Left lung (tissue), 10 donors: ENCODE data around the gene POM121L2. TPM values are rescaled to one million over a fixed set of nuclear protein-coding genes. Genes with fewer than 3 reads are reported as not detected.
"Not testable (repeated sequence)": the region's sequence is repeated elsewhere in the genome, so short reads cannot be mapped to it uniquely, and the experiment has no call there.

Experiments
- ATAC-seq: fragments of 200-7000 bp; cut with Tn5 transposase; one replicate; pipeline ENCODE4 v1.9.1; 2020; ENCODE audit warnings: moderate library complexity
- DNase-seq, 4 donors: peaks; one replicate each; pipeline ENCODE4 v3.0.0-alpha.2; 2013 to 2020
- H3K27ac ChIP-seq, 2 donors: fragments of 200-600 bp; sonication (generic) in 1 of 2; one replicate each; pipeline versions ENCODE4 v1.5.0 to v1.8.0; 2020 to 2021
- H3K27me3 ChIP-seq, 2 donors: fragments of 200-600 bp; sonication (generic) in 1 of 2; one replicate each; pipeline versions ENCODE4 v1.5.0 to v1.8.0; 2020 to 2021
- H3K36me3 ChIP-seq, 2 donors: fragments of 200-600 bp; sonication (generic) in 1 of 2; one replicate each; pipeline versions ENCODE4 v1.5.0 to v1.8.0; 2020 to 2021
- H3K4me1 ChIP-seq, 2 donors: fragments of 200-600 bp; one replicate each; pipeline ENCODE4 v1.8.0; 2021
- H3K4me3 ChIP-seq, 2 donors: fragments of 200-600 bp; sonication (generic) in 1 of 2; one replicate each; pipeline versions ENCODE4 v1.5.0 to v1.8.0; 2020 to 2021; ENCODE audit warnings: mild to moderate bottlenecking in 1 of 2
- H3K9me3 ChIP-seq, 2 donors: fragments of 200-600 bp; sonication (generic) in 1 of 2; one replicate each; pipeline versions ENCODE4 v1.5.0 to v1.8.0; 2020 to 2021
- intact Hi-C, 2 donors: fragments of 100-400 bp; cut with DNase I; formaldehyde crosslinking; loops; one replicate each; pipeline versions ENCODE4 v1.11.2 to v1.14.2; 2022
- polyA plus RNA-seq, 6 donors: library from polyadenylated mRNA; unstranded; fragments of 120-200 nt; gene quantifications; one replicate each; pipeline ENCODE4 v1.2.1, GENCODE V29; 2013; ENCODE audit not compliant: insufficient read length in 6 of 6
- total RNA-seq, 2 donors: library from RNA; stranded (reverse); fragmentation: NEBNext Ultra II Directional; extraction: Animal tissue kit (Norgen Biotek cat#: 25700); gene quantifications; one replicate each; pipeline ENCODE4 v1.2.1, GENCODE V29; 2021
- TF ChIP-seq, protein P1 (sequence below), 2 donors: fragments of 200-600 bp; sonication (generic) in 1 of 2; IDR thresholded peaks; one replicate each; pipeline versions ENCODE4 v1.5.0 to v1.8.0; 2021; ENCODE audit warnings: antibody characterized with exemption in 2 of 2
- donor health status: DM: no; HTN: yes; CAD: no.
- donor health status: DM: no; HTN: no; CAD: no.

POM121L2 gene
- total and polyA plus RNA-seq, 8 donors, result 0.10 TPM; not detected in 7

DNA sequence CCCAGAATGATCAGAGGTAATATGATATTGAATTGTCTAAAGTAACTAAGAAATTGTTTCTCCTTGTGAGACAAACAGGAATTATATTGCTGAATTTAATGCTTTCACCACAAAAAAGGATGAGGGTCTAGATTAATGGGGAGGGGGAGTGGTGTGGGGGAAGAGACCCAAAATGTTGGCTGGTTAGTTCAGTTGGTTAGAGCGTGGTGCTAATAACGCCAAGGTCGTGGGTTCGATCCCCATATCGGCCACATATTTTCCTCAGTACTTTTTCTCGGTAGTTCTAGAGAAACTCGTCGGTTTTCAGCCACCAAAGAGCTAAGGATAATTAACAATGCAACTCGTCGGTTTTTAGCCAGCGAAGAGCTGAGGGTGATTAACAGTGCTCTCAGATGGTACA is 38.3 kb downstream of the POM121L2 start:
- no peaks in the 10 kb centered on the region for H3K36me3 ChIP-seq
- peaks cover 45 to 96% of the 10 kb centered on the region in 2 donors for H3K27me3 ChIP-seq
- no peaks in the 10 kb centered on the region for H3K9me3 ChIP-seq
- H3K27ac ChIP-seq, result no peak overlapping the region
- no peak for DNase-seq
- intact Hi-C loops, result no loop called here
- no peak overlapping the region for H3K4me3 ChIP-seq
- TF ChIP-seq, protein P1, sequence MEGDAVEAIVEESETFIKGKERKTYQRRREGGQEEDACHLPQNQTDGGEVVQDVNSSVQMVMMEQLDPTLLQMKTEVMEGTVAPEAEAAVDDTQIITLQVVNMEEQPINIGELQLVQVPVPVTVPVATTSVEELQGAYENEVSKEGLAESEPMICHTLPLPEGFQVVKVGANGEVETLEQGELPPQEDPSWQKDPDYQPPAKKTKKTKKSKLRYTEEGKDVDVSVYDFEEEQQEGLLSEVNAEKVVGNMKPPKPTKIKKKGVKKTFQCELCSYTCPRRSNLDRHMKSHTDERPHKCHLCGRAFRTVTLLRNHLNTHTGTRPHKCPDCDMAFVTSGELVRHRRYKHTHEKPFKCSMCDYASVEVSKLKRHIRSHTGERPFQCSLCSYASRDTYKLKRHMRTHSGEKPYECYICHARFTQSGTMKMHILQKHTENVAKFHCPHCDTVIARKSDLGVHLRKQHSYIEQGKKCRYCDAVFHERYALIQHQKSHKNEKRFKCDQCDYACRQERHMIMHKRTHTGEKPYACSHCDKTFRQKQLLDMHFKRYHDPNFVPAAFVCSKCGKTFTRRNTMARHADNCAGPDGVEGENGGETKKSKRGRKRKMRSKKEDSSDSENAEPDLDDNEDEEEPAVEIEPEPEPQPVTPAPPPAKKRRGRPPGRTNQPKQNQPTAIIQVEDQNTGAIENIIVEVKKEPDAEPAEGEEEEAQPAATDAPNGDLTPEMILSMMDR (IDR thresholded peaks at IDR 0.05), result no peak
- ATAC-seq, result no peak
- no peaks in the 10 kb centered on the region for H3K4me1 ChIP-seq

DNA sequence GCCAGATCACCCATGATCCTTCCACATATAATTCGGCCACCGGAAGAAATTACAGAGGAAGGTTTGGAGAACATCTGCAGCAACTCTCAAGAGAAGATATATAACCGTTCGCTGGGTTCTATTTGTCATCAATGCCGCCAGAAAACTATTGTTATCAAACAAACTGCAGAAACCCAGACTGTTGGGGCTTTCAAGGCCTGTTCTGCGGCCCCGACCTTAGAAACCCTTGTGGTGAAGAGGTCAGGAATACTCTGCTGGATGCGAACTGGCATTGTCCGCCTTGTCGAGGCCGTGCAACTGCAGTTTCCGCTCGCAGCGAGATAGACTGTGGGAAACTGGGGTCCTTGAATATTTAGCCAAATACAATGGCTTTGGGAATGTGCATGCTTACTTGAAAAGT is 43.3 kb downstream of the POM121L2 start:
- DNase-seq, result no peak
- intact Hi-C loops, result no loop called here
- ATAC-seq, result no peak
- TF ChIP-seq, protein P1 (IDR thresholded peaks at IDR 0.05), result no peak
- Histone ChIP-seq H3K27me3 (peaks cover 38 to 95% of the 10 kb centered on the region in 2 donors), H3K4me3 (no peak overlapping the region), H3K9me3 (no peaks in the 10 kb centered on the region), H3K36me3 (no peaks in the 10 kb centered on the region), H3K4me1 (no peaks in the 10 kb centered on the region), H3K27ac (no peak overlapping the region)

DNA sequence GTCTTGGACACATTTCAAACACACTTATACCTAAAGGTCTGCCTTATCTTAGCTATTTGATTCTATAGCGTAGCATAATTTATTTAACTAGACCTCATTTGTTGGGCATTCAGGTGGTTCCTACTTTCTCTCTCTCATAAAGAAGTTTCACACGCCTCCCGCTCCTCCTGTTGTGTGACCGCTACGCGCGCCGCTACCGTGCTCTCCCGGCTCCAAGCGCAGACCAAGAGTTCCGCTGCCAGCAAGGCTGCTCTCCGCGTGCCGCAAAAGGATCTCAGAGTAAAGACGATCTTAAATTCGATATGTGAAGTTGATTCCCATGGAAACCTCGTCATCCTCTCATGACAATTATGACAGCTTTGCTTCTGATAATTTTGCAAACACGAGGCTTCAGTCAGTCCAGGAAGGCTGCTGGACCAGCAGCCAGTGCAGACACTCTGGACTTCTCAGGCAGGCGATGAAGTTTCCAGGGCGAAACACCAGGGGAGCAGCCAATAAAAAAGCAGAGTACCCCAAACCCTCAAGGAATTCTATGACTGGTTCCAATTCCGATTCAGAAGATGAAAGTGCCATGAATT is 44.1 kb downstream of the POM121L2 start:
- no peak overlapping the region for H3K27ac ChIP-seq
- H3K4me1 ChIP-seq, result no peaks in the 10 kb centered on the region
- peaks cover 42 to 95% of the 10 kb centered on the region in 2 donors for H3K27me3 ChIP-seq
- DNase-seq (no peak), ATAC-seq (no peak)
- H3K9me3 ChIP-seq, result no peaks in the 10 kb centered on the region
- intact Hi-C loops, result no loop called here
- H3K36me3 ChIP-seq, result no peaks in the 10 kb centered on the region
- TF ChIP-seq, protein P1 (IDR thresholded peaks at IDR 0.05), result no peak
- H3K4me3 ChIP-seq, result no peak overlapping the region

DNA sequence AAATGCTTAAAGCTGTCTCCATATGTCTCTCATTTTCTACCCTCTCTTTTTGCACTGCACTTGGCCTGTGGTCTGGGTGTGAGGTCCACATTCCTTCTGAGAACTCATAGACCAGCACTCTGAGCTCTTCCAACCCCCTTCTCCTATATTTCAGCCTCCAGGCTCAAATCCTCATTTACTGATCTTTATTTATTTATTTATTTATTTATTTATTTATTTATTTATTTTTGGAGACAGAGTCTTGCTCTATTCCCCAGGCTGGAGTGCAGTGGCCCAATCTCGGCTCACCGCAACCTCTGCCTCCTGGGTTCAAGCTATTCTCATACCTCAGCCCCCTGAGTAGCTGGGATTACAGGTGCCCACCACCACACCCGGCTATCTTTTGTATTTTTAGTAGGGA is 45.1 kb downstream of the POM121L2 start:
- H3K27ac ChIP-seq, H3K9me3 ChIP-seq, H3K4me1 ChIP-seq, H3K36me3 ChIP-seq, ATAC-seq, H3K4me3 ChIP-seq, intact Hi-C loops, DNase-seq: not testable (repeated sequence)
- H3K27me3 ChIP-seq, result peaks cover 51 to 98% of the 10 kb centered on the region in 2 donors

DNA sequence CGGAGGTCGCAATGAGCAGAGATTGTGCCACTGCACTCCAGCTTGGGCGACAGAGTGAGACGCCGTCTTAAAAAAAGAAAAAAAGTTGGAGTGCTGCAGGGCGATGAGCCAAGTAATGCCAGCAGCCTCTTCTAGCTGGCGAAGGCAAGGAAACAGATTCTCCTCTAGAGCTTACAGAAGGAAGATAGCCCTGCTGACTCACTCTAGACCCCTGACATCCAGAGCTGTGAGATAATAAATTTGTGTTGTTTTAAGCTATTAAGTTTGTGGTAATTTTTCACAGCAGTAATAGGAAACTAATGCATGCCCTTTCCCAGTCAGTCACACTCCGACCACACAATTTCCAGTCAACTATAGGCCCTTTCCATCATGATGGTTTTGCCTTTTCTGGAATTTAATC is 48.2 kb downstream of the POM121L2 start:
- H3K9me3 ChIP-seq, result no peaks in the 10 kb centered on the region
- H3K4me1 ChIP-seq, result no peaks in the 10 kb centered on the region
- peaks cover 56 to 98% of the 10 kb centered on the region in 2 donors for H3K27me3 ChIP-seq
- intact Hi-C loops, result no loop called here
- H3K4me3 ChIP-seq, result no peak overlapping the region
- TF ChIP-seq, protein P1 (IDR thresholded peaks at IDR 0.05), result no peak
- H3K27ac ChIP-seq, result no peak overlapping the region
- H3K36me3 ChIP-seq, result no peaks in the 10 kb centered on the region
- DNase-seq (no peak), ATAC-seq (no peak)

DNA sequence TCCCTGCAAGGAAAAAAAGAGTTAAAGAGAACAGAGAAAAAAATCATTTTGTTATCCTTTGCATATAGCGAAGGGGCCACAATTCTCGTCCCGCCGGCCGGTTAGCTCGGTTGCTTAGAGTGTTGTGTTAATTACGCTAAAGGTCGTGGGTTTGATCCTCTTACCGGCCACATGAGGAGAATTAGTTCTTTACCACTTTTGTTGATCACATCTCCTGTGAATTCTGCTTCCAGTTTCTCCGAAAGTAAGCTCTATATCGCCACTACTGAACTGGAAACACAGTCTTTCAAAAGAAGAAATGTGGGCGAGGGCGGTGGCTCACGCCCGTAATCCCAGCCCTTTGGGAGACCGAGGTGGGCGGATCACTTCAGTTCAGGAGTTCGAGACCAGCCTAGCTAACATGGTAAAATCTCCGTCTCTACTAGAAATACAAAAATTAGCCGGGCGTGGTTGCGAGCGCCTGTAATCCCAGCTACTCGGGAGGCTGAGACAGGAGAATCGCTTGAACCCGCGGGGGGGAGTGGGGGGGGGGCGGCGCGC is 51.2 kb downstream of the POM121L2 start:
- Histone ChIP-seq H3K27me3 (peaks cover 38 to 93% of the 10 kb centered on the region in 2 donors), H3K9me3 (no peaks in the 10 kb centered on the region), H3K4me3 (no peak overlapping the region), H3K36me3 (no peaks in the 10 kb centered on the region), H3K27ac (no peak overlapping the region), H3K4me1 (no peaks in the 10 kb centered on the region)
- TF ChIP-seq, protein P1 (IDR thresholded peaks at IDR 0.05), result no peak
- ATAC-seq (no peak), DNase-seq (no peak)
- intact Hi-C loops, result no loop called here
